ENCODE results near the gene LCTL.

LCTL gene

DNA sequence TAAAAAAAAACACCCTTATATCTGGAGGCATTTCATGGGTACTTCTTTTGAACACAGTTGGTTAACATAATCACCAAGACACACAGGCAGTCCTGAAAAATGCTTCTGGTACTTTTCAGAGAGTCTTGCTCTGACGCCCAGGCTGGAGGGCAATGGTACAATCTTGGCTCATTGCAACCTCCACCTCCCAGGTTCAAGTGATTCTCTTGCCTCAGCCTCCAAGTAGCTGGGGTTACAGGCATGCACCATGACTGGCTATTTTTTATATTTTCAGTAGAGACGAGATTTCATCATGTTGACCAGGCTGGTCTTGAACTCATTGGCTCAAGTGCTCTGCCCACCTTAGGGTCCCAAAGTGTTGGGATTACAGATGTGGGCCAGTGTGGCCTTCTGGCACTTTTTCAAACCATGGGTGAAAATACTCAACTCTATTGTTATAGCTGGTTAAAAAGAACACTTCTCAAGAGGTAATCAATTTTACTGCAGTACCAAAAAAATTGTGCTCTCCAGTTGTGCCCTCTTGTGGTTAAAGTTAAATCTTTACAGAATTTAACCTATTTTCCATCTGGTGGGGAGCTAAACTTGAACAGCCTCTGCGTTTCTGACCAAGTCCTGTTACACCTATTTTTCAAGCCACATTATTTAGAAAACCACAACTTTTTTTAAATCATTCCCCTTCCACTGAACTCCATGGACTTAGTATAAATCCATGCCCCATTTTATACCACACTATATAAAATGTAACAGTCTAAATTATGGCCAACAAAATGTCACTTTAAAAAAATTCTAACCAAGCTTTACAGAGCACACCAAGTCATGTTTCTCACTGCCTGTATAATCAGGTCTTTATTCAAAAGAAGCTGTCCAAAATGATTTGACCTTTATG lies 67.1 kb downstream of the LCTL start:
- peak; percentile 24 for DNase-seq

Data from DMS 273 treated with DMSO at 0.1 percent for 48 hours (cell line).